DOHH2 (cell line): Measurements from ENCODE around the gene AUTS2.

Experiments
- EZH2phosphoT487 ChIP-seq: fragments of 200-600 bp; sonication (generic); IDR thresholded peaks from 2 replicates; pipeline ENCODE4 v1.6.1; 2017; ENCODE audit warnings: borderline replicate concordance, mild to moderate bottlenecking, antibody characterized with exemption, low read length, moderate library complexity, mixed read lengths
- TF ChIP-seq, protein P1 (sequence below): fragments of 200-600 bp; sonication (generic); IDR thresholded peaks from one replicate; pipeline ENCODE4 v1.5.1; 2014; ENCODE audit warnings: antibody characterized with exemption, mild to moderate bottlenecking, low read depth, low read length; ENCODE audit not compliant: poor library complexity, severe bottlenecking

DNA sequence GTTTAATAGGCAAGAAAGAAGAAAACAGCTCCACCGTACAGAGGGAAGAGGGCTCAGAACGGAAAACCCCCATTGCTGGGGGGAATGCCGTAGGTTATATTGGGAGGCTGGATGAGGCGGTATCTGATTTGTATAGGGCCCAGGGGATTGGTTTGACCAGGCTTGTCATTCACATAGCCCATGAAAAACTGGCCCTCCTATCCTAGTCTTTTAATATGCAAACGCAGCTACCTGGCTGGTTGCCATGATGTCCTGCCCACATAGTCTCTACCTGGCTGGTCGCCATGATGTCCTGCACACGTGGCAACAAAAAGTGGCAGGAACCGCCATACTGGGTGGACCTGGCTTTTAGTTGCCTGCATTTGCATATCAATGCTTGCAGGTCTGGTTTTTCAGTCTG is 84.7 kb downstream of the AUTS2 start:
- TF ChIP-seq, protein P1, sequence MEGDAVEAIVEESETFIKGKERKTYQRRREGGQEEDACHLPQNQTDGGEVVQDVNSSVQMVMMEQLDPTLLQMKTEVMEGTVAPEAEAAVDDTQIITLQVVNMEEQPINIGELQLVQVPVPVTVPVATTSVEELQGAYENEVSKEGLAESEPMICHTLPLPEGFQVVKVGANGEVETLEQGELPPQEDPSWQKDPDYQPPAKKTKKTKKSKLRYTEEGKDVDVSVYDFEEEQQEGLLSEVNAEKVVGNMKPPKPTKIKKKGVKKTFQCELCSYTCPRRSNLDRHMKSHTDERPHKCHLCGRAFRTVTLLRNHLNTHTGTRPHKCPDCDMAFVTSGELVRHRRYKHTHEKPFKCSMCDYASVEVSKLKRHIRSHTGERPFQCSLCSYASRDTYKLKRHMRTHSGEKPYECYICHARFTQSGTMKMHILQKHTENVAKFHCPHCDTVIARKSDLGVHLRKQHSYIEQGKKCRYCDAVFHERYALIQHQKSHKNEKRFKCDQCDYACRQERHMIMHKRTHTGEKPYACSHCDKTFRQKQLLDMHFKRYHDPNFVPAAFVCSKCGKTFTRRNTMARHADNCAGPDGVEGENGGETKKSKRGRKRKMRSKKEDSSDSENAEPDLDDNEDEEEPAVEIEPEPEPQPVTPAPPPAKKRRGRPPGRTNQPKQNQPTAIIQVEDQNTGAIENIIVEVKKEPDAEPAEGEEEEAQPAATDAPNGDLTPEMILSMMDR, result no peak
- TF ChIP-seq EZH2phosphoT487, result no peak
